IMR-90 (cell line): ENCODE measurements around the gene SLC9A3. TPM values are rescaled to one million over a fixed set of nuclear protein-coding genes. Genes with fewer than 3 reads are reported as not detected.

Source experiments
- ATAC-seq: fragments of 200-7000 bp; cut with Tn5 transposase; 2 replicates; pipeline ENCODE4 v1.9.1; 2020; ENCODE audit warnings: low read depth, mild to moderate bottlenecking, moderate library complexity
- BruUV-seq: library from RNA; stranded (reverse); fragments of 400-500 nt; replicated peaks from 2 replicates; lab custom pipeline; 2021; lab: Mats Ljungman, UMichigan
- CTCF ChIA-PET: fragments of 300-600 bp; formaldehyde crosslinking; extraction: SDS; loops from one replicate; lab custom pipeline; 2021; ENCODE audit warnings: antibody characterized with exemption; lab: Yijun Ruan, JAX
- POLR2A ChIA-PET: fragments of 300-600 bp; sonication (Branson Sonifier 250); formaldehyde crosslinking; loops from one replicate; lab custom pipeline; 2022; ENCODE audit warnings: antibody characterized with exemption; ENCODE audit not compliant: unreplicated experiment; lab: Charles Lee
- DNase-seq: peaks from one replicate; pipeline ENCODE4 v3.0.0; 2013
- H2AFZ ChIP-seq: replicated peaks from 2 replicates; pipeline ENCODE3; 2013; ENCODE audit warnings: low read length, mild to moderate bottlenecking; ENCODE audit not compliant: poor library complexity
- H2AK5ac ChIP-seq: 2 replicates; pipeline ENCODE4 v1.6.1; 2013; ENCODE audit warnings: low read depth, low read length, inconsistent platforms
- H2AK9ac ChIP-seq: replicated peaks from 2 replicates; pipeline ENCODE3; 2013; ENCODE audit warnings: mild to moderate bottlenecking, low read depth, low read length, moderate library complexity; ENCODE audit not compliant: poor library complexity
- H2BK120ac ChIP-seq: 2 replicates; pipeline ENCODE4 v1.6.1; 2013; ENCODE audit warnings: low read depth, low read length, inconsistent platforms
- H2BK15ac ChIP-seq: 3 replicates; pipeline ENCODE4 v1.6.1; 2013; ENCODE audit warnings: low read depth, low read length, inconsistent platforms
- H2BK20ac ChIP-seq: 2 replicates; pipeline ENCODE4 v1.6.1; 2013; ENCODE audit warnings: low read depth, mild to moderate bottlenecking, inconsistent platforms, low read length, moderate library complexity
- H2BK5ac ChIP-seq: 2 replicates; pipeline ENCODE4 v1.6.1; 2013; ENCODE audit warnings: mild to moderate bottlenecking, low read depth, low read length, inconsistent platforms; ENCODE audit not compliant: poor library complexity, severe bottlenecking
- H3K14ac ChIP-seq: replicated peaks from 2 replicates; pipeline ENCODE4 v1.6.1; 2013; ENCODE audit warnings: low read depth, low read length, inconsistent platforms
- H3K18ac ChIP-seq: 2 replicates; pipeline ENCODE4 v1.6.1; 2013; ENCODE audit warnings: low read depth, low read length, control low read depth
- H3K23ac ChIP-seq: 2 replicates; pipeline ENCODE4 v1.6.1; 2013; ENCODE audit warnings: low read depth, low read length, inconsistent platforms
- H3K27ac ChIP-seq: 2 replicates; pipeline ENCODE4 v1.5.1; 2013; ENCODE audit warnings: mild to moderate bottlenecking, control low read depth, low read length; ENCODE audit not compliant: insufficient read depth
- H3K27me3 ChIP-seq: 2 replicates; pipeline ENCODE4 v1.6.1; 2013; ENCODE audit warnings: low read length; ENCODE audit not compliant: control insufficient read depth, insufficient read depth
- H3K36me3 ChIP-seq: 2 replicates; pipeline ENCODE4 v1.6.1; 2013; ENCODE audit warnings: low read length, mixed read lengths; ENCODE audit not compliant: control insufficient read depth, insufficient read depth
- H3K4ac ChIP-seq: 2 replicates; pipeline ENCODE4 v1.6.1; 2013; ENCODE audit warnings: low read depth, low read length, inconsistent platforms
- H3K4me1 ChIP-seq: 2 replicates; pipeline ENCODE4 v1.6.1; 2013; ENCODE audit warnings: low read length, mixed read lengths; ENCODE audit not compliant: control insufficient read depth, insufficient read depth
- H3K4me2 ChIP-seq: 2 replicates; pipeline ENCODE4 v1.6.1; 2013; ENCODE audit warnings: low read depth, mild to moderate bottlenecking, control low read depth, low read length, moderate library complexity
- H3K4me3 ChIP-seq: 2 replicates; pipeline ENCODE4 v1.5.1; 2013; ENCODE audit warnings: low read depth, mild to moderate bottlenecking, control low read depth, low read length, moderate library complexity; ENCODE audit not compliant: insufficient read depth
- H3K56ac ChIP-seq: 2 replicates; pipeline ENCODE4 v1.6.1; 2013; ENCODE audit warnings: low read length, inconsistent platforms; ENCODE audit not compliant: insufficient read depth; ENCODE audit errors: extremely low read depth
- H3K79me1 ChIP-seq, 2 experiments: 2 replicates each; pipeline ENCODE4 v1.6.1; 2013; ENCODE audit warnings: low read length in 2 of 2, inconsistent platforms in 1 of 2, low read depth in 1 of 2
- H3K9ac ChIP-seq: 2 replicates; pipeline ENCODE4 v1.6.1; 2013; ENCODE audit warnings: low read depth, low read length, control low read depth
- H3K9me1 ChIP-seq: 2 replicates; pipeline ENCODE4 v1.6.1; 2013; ENCODE audit warnings: low read length, inconsistent platforms; ENCODE audit not compliant: insufficient read depth
- H3K9me3 ChIP-seq: 2 replicates; pipeline ENCODE4 v1.6.1; 2013; ENCODE audit warnings: low read length; ENCODE audit not compliant: control insufficient read depth, insufficient read depth
- H4K20me1 ChIP-seq: 2 replicates; pipeline ENCODE4 v1.6.1; 2013; ENCODE audit warnings: low read length, inconsistent platforms; ENCODE audit not compliant: insufficient read depth
- H4K5ac ChIP-seq: 2 replicates; pipeline ENCODE4 v1.6.1; 2013; ENCODE audit warnings: mild to moderate bottlenecking, low read depth, low read length, control low read depth
- H4K8ac ChIP-seq, 2 experiments: 2 replicates each; pipeline ENCODE4 v1.6.1; 2013; ENCODE audit warnings: low read depth in 2 of 2, low read length in 2 of 2, control low read depth in 1 of 2, inconsistent platforms in 1 of 2
- H4K91ac ChIP-seq: 2 replicates; pipeline ENCODE4 v1.6.1; 2013; ENCODE audit warnings: low read depth, low read length, inconsistent platforms; ENCODE audit not compliant: insufficient read depth
- BHLHE40 ChIP-seq: fragments of 150-350 bp; IDR thresholded peaks from 2 replicates; pipeline ENCODE4 v1.6.1; 2016; ENCODE audit warnings: mild to moderate bottlenecking, low read depth, low read length
- CEBPB ChIP-seq: IDR thresholded peaks from 2 replicates; pipeline ENCODE4 v1.6.1; 2012; ENCODE audit warnings: low read depth, low read length, improper control_type of control experiment
- CHD1 ChIP-seq: IDR thresholded peaks from 2 replicates; pipeline ENCODE4 v1.6.1; 2012; ENCODE audit warnings: low read depth, low read length, improper control_type of control experiment
- ELK1 ChIP-seq: fragments of 150-350 bp; IDR thresholded peaks from 2 replicates; pipeline ENCODE4 v1.6.1; 2016; ENCODE audit warnings: low read depth, mild to moderate bottlenecking, low read length, moderate library complexity, borderline replicate concordance
- NFE2L2 ChIP-seq: fragments of 150-350 bp; IDR thresholded peaks from 2 replicates; pipeline ENCODE4 v1.6.1; 2016; ENCODE audit warnings: low read depth, mild to moderate bottlenecking, low read length
- POLR2A ChIP-seq: IDR thresholded peaks from 2 replicates; pipeline ENCODE4 v1.6.1; 2012; ENCODE audit warnings: mild to moderate bottlenecking, low read depth, low read length
- RAD21 ChIP-seq: IDR thresholded peaks from 2 replicates; pipeline ENCODE4 v1.6.1; 2012; ENCODE audit warnings: low read length, improper control_type of control experiment
- RCOR1 ChIP-seq: IDR thresholded peaks from 2 replicates; pipeline ENCODE4 v1.6.1; 2012; ENCODE audit warnings: mild to moderate bottlenecking, low read length, improper control_type of control experiment; ENCODE audit not compliant: insufficient replicate concordance
- RFX5 ChIP-seq: IDR thresholded peaks from 2 replicates; pipeline ENCODE4 v1.8.0; 2012; ENCODE audit warnings: low read depth, mild to moderate bottlenecking, low read length, moderate library complexity
- USF2 ChIP-seq: fragments of 150-350 bp; IDR thresholded peaks from 2 replicates; pipeline ENCODE4 v1.6.1; 2017; ENCODE audit warnings: mild to moderate bottlenecking, antibody characterized with exemption, low read length, low read depth
- WGBS, 2 experiments: methylation state at CpG; one replicate each; pipeline versions ENCODE4 v1.1.5 to v1.1.7; 2013; ENCODE audit warnings: missing lambda C conversion rate in 2 of 2; ENCODE audit not compliant: insufficient read length in 1 of 2; ENCODE audit errors: extremely low coverage in 2 of 2; 5-methylcytosine and 5-hydroxymethylcytosine counted together
- dilution Hi-C: fragments of 300-500 bp; cut with HindIII; formaldehyde crosslinking; loops from one replicate; pipeline ENCODE4 v1.14.3; 2018; ENCODE audit warnings: low sequenced_read_pairs; ENCODE audit not compliant: unreplicated experiment
- in situ Hi-C: fragments of 300-500 bp; cut with MboI; formaldehyde crosslinking; loops from 3 replicates; pipeline ENCODE4 v1.14.3; 2019; ENCODE audit warnings: low sequenced_read_pairs, inconsistent platforms, mixed read lengths
- intact Hi-C: fragments of 100-400 bp; cut with micrococcal nuclease; formaldehyde crosslinking; loops from 2 replicates; pipeline ENCODE4 v1.10.0; 2022
- polyA plus RNA-seq, 3 experiments: library from polyadenylated mRNA; depleted of rRNA; stranded (reverse); fragments of >200 nt; gene quantifications; 2 replicates each; pipeline ENCODE4 v1.2.3, GENCODE V29; 2012; ENCODE audit warnings: low replicate concordance in 1 of 3
- total RNA-seq: library from RNA; depleted of rRNA; stranded (reverse); fragments of >200 nt; gene quantifications from 2 replicates; pipeline ENCODE4 v1.2.3, GENCODE V29; 2012

SLC9A3 gene
- total and polyA plus RNA-seq, 2 of the 4 experiments (the other 2 are of a cell fraction), result 0.72 to 1.5 TPM

GRCh38 chr5:491856-492155 lies 32.4 kb downstream of the SLC9A3 start:
- CTCF ChIA-PET, result no interaction called here
- Histone ChIP-seq H3K4ac (no peak overlapping the region), H3K27me3 (peaks cover 32% of the 10 kb centered on the region)

More at GRCh38 chr5:491856-492155, 32.4 kb downstream of the SLC9A3 start:
- Histone ChIP-seq H3K4me2 (no peak overlapping the region), H3K4me3 (no peak overlapping the region), H3K9ac (no peak overlapping the region), H3K9me1 (no peaks in the 10 kb centered on the region), H3K9me3 (no peaks in the 10 kb centered on the region), H3K4me1 (no peaks in the 10 kb centered on the region), H4K91ac (no peak overlapping the region), H2BK15ac (no peak overlapping the region), H2AK5ac (no peak overlapping the region), H3K79me1 (no peaks in the 10 kb centered on the region), H3K23ac (no peak overlapping the region), H3K14ac (no peak overlapping the region), H2AFZ (no peak overlapping the region), H2BK20ac (no peak overlapping the region), H2BK5ac (no peak overlapping the region), H4K20me1 (no peaks in the 10 kb centered on the region), H4K5ac (no peak overlapping the region), H2BK120ac (no peak overlapping the region), H3K27ac (no peak overlapping the region), H3K18ac (no peak overlapping the region), H3K36me3 (no peaks in the 10 kb centered on the region), H3K56ac (no peak overlapping the region), H4K8ac (no peak overlapping the region), H2AK9ac (no peak overlapping the region)
- dilution Hi-C loops (no loop called here), in situ Hi-C loops (no loop called here), intact Hi-C loops (no loop called here)
- ATAC-seq, result no peak
- TF ChIP-seq RFX5 (no peak), CEBPB (no peak), ELK1 (no peak), USF2 (no peak), RCOR1 (no peak), NFE2L2 (no peak), CHD1 (no peak), RAD21 (no peak), POLR2A (no peak), BHLHE40 (no peak)
- no TSS peak for BruUV-seq
- DNase-seq, result no peak
- POLR2A ChIA-PET, result no interaction called here
- WGBS, 2 experiments, result 95% methylated on average over 11 of the region's 19 CpGs; no CpG with 5 or more reads in 1 of the 2 experiments
